HEK293 (cell line): Measurements from ENCODE around the gene SESN1.

ENCODE experiments used
- HOXC10 ChIP-seq: sonication (generic); formaldehyde crosslinking; IDR thresholded peaks from 2 replicates; pipeline ENCODE4 v1.8.1; 2023; ENCODE audit warnings: mild to moderate bottlenecking, missing genetic modification reagents
- REST ChIP-seq: fragments of 450-650 bp; formaldehyde crosslinking; IDR thresholded peaks from 2 replicates; pipeline ENCODE4 v1.5.1; 2016; ENCODE audit warnings: missing biosample characterization, missing genetic modification characterization
- ZBTB26 ChIP-seq: fragments of 450-650 bp; formaldehyde crosslinking; optimal IDR thresholded peaks from 2 replicates; pipeline ENCODE3; 2016; ENCODE audit warnings: missing biosample characterization, mild to moderate bottlenecking, missing genetic modification characterization
- ZEB2 ChIP-seq: fragments of 450-650 bp; formaldehyde crosslinking; IDR thresholded peaks from 2 replicates; pipeline ENCODE4 v1.5.1; 2016; ENCODE audit warnings: missing biosample characterization, missing genetic modification characterization
- ZNF121 ChIP-seq: fragments of 450-650 bp; formaldehyde crosslinking; IDR thresholded peaks from 2 replicates; pipeline ENCODE4 v1.5.1; 2016; ENCODE audit warnings: missing biosample characterization, missing genetic modification characterization
- ZNF2 ChIP-seq: fragments of 450-650 bp; formaldehyde crosslinking; IDR thresholded peaks from 2 replicates; pipeline ENCODE4 v1.5.1; 2016; ENCODE audit warnings: missing biosample characterization, missing genetic modification characterization

- TF ChIP-seq ZEB2 (no peak), ZNF121 (tag by site-specific recombination) (no peak), ZNF2 (no peak), REST (tag by site-specific recombination) (no peak), ZBTB26 (tag by site-specific recombination) (no peak), HOXC10 (CRISPR knock-in tag) (no peak)
These were observed 31.8 kb downstream of the SESN1 start for GRCh38 chr6:109062767-109063352.
